Testis (tissue), 3 donors: ENCODE data around the gene FILIP1. TPM values are rescaled to one million over a fixed set of nuclear protein-coding genes. Genes with fewer than 3 reads are reported as not detected.
"Not testable (repeated sequence)": the region's sequence is repeated elsewhere in the genome, so short reads cannot be mapped to it uniquely, and the experiment has no call there.

Source experiments
- DNase-seq: peaks from one replicate; pipeline ENCODE4 v3.0.0-alpha.2; 2019
- H3K27ac ChIP-seq, 2 donors: fragments of 200-600 bp; sonication (generic); one replicate each; pipeline ENCODE4 v1.5.1; 2019
- H3K27me3 ChIP-seq: fragments of 200-600 bp; sonication (generic); one replicate; pipeline ENCODE4 v1.5.1; 2019
- H3K36me3 ChIP-seq: fragments of 200-600 bp; sonication (generic); one replicate; pipeline ENCODE4 v1.5.1; 2017; ENCODE audit warnings: low read depth; ENCODE audit errors: missing control alignments
- H3K4me1 ChIP-seq: fragments of 200-600 bp; sonication (generic); one replicate; pipeline ENCODE4 v1.5.1; 2019
- H3K4me3 ChIP-seq, 2 donors: fragments of 200-600 bp; sonication (generic); one replicate each; pipeline ENCODE4 v1.5.1; 2017 to 2019
- H3K9me3 ChIP-seq: fragments of 200-600 bp; sonication (generic); one replicate; pipeline ENCODE4 v1.5.1; 2017
- CTCF ChIP-seq, 3 experiments: fragments of 450-650 bp in 2 of 3; fragments of 200-600 bp in 1 of 3; sonication (generic) in 1 of 3; IDR thresholded peaks; one replicate each; pipeline ENCODE4 v1.5.1; 2016 to 2019; ENCODE audit warnings: antibody characterized with exemption in 3 of 3, mild to moderate bottlenecking in 2 of 3, moderate library complexity in 1 of 3
- POLR2A ChIP-seq: fragments of 450-650 bp; IDR thresholded peaks from one replicate; pipeline ENCODE4 v1.6.1; 2017; ENCODE audit warnings: antibody characterized with exemption, mild to moderate bottlenecking, moderate library complexity
- WGBS, 2 donors: methylation state at CpG; one replicate each; pipeline ENCODE4 v1.1.5; 2018; 5-methylcytosine and 5-hydroxymethylcytosine counted together
- intact Hi-C: fragments of 100-400 bp; cut with DNase I; formaldehyde crosslinking; loops from one replicate; pipeline ENCODE4 v1.15.1; 2023; ENCODE audit warnings: low total_unique reads
- polyA plus RNA-seq: library from polyadenylated mRNA; stranded (reverse); fragments of 350-450 nt; fragmentation: Illumina TruSeq; extraction: RNeasy Lipid Tissue Mini Kit (QIAGEN cat#74804); gene quantifications from one replicate; pipeline ENCODE4 v1.2.3, GENCODE V29; 2014; ENCODE audit warnings: low read depth, low replicate concordance; ENCODE audit not compliant: insufficient read depth
- total RNA-seq, 2 donors: library from RNA; depleted of rRNA; stranded (reverse); fragments of >200 nt; gene quantifications; one replicate each; pipeline ENCODE4 v1.2.3, GENCODE V29; 2016

The FILIP1 gene
- total and polyA plus RNA-seq, 3 donors from 2014 or later: 2.0 to 3.1 (median 2.7) TPM

GRCh38 chr6:75436869-75437268 lies 56.7 kb downstream of the FILIP1 start:
- 35 to 44% methylated on average over 4 of the region's 4 CpGs for WGBS, 2 donors
- H3K27me3 ChIP-seq: no peaks in the 10 kb centered on the region
- H3K36me3 ChIP-seq: no peaks in the 10 kb centered on the region
- peak; percentile 70 for DNase-seq
- peak overlapping the region in 1 of 2 donors; percentile 74 for H3K27ac ChIP-seq
- peaks cover 18% of the 10 kb centered on the region for H3K4me1 ChIP-seq
- H3K9me3 ChIP-seq: no peaks in the 10 kb centered on the region
- no peak overlapping the region for H3K4me3 ChIP-seq
- intact Hi-C loops: no loop called here
- TF ChIP-seq POLR2A (no peak), CTCF (IDR thresholded peaks at IDR 0.05) (no peak)

GRCh38 chr6:75432809-75433208 lies 60.8 kb downstream of the FILIP1 start:
- WGBS, 2 donors: 83 to 92% methylated on average over 1 of the region's 1 CpG
- H3K9me3 ChIP-seq: not testable (repeated sequence)

GRCh38 chr6:75431379-75431778 lies 62.2 kb downstream of the FILIP1 start:
- H3K27me3 ChIP-seq: no peaks in the 10 kb centered on the region
- peaks cover 16% of the 10 kb centered on the region for H3K4me1 ChIP-seq
- no peaks in the 10 kb centered on the region for H3K36me3 ChIP-seq
- 14 to 31% methylated on average over 1 of the region's 1 CpG for WGBS, 2 donors
- no peaks in the 10 kb centered on the region for H3K9me3 ChIP-seq
- TF ChIP-seq POLR2A (no peak), CTCF (IDR thresholded peaks at IDR 0.05) (no peak)
- intact Hi-C loops: no loop called here
- peak overlapping the region; percentile 21 to 41 for H3K27ac ChIP-seq
- H3K4me3 ChIP-seq: no peak overlapping the region
- DNase-seq: no peak

More at GRCh38 chr6:75432809-75433208, 60.8 kb downstream of the FILIP1 start:
- H3K27me3 ChIP-seq, H3K4me3 ChIP-seq, DNase-seq, H3K27ac ChIP-seq, H3K36me3 ChIP-seq, intact Hi-C loops: not testable (repeated sequence)
- H3K4me1 ChIP-seq: peaks cover 25% of the 10 kb centered on the region

GRCh38 chr6:75430631-75431325 lies 62.8 kb downstream of the FILIP1 start:
- no peak for DNase-seq
- intact Hi-C loops: no loop called here
- Histone ChIP-seq H3K4me1 (peaks cover 11% of the 10 kb centered on the region), H3K9me3 (no peaks in the 10 kb centered on the region), H3K4me3 (no peak overlapping the region), H3K27ac (peak overlapping the region in 1 of 2 donors; percentile 21), H3K36me3 (no peaks in the 10 kb centered on the region), H3K27me3 (no peaks in the 10 kb centered on the region)
- TF ChIP-seq CTCF (IDR thresholded peaks at IDR 0.05) (no peak), POLR2A (no peak)
- 38 to 45% methylated on average over 4 of the region's 4 CpGs for WGBS, 2 donors

- H3K36me3 ChIP-seq: no peaks in the 10 kb centered on the region
- peaks cover 11% of the 10 kb centered on the region for H3K4me1 ChIP-seq
- H3K27ac ChIP-seq: no peak overlapping the region
- no peaks in the 10 kb centered on the region for H3K9me3 ChIP-seq
- WGBS, 2 donors: 38 to 48% methylated on average over 2 of the region's 2 CpGs
- intact Hi-C loops: no loop called here
- TF ChIP-seq POLR2A (no peak), CTCF (IDR thresholded peaks at IDR 0.05) (no peak)
- no peak for DNase-seq
- no peak overlapping the region for H3K4me3 ChIP-seq
- H3K27me3 ChIP-seq: no peaks in the 10 kb centered on the region
Measured at GRCh38 chr6:75429061-75429703, 64.4 kb downstream of the FILIP1 start.
